Right lobe of liver (tissue), 6 donors: Measurements from ENCODE around the gene FGD4. TPM values are rescaled to one million over a fixed set of nuclear protein-coding genes. Genes with fewer than 3 reads are reported as not detected.

ENCODE experiments used
- ATAC-seq, 4 donors: fragments of 200-7000 bp; cut with Tn5 transposase; one replicate each; pipeline ENCODE4 v1.9.1; 2020; ENCODE audit warnings: mild to moderate bottlenecking in 4 of 4, moderate library complexity in 4 of 4
- DNase-seq, 3 donors: peaks; one replicate each; pipeline ENCODE4 v3.0.0-alpha.2; 2020
- H3K27ac ChIP-seq, 3 donors: fragments of 200-600 bp; one replicate each; pipeline ENCODE4 v1.8.0; 2022
- H3K27me3 ChIP-seq, 2 donors: fragments of 200-600 bp; one replicate each; pipeline ENCODE4 v1.8.0; 2022
- H3K36me3 ChIP-seq, 4 donors: fragments of 200-600 bp; sonication (generic) in 1 of 4; one replicate each; pipeline versions ENCODE4 v1.5.1 to v1.8.0; 2017 to 2022; ENCODE audit warnings: control low read depth in 1 of 4
- H3K4me1 ChIP-seq, 4 donors: fragments of 200-600 bp; sonication (generic) in 1 of 4; one replicate each; pipeline versions ENCODE4 v1.5.1 to v1.8.0; 2017 to 2022; ENCODE audit warnings: control low read depth in 1 of 4
- H3K4me3 ChIP-seq, 3 donors: fragments of 200-600 bp; one replicate each; pipeline ENCODE4 v1.8.0; 2022
- H3K9me3 ChIP-seq, 4 donors: fragments of 200-600 bp; sonication (generic) in 1 of 4; one replicate each; pipeline versions ENCODE4 v1.5.1 to v1.8.0; 2017 to 2022; ENCODE audit warnings: control low read depth in 1 of 4
- POLR2A ChIP-seq: fragments of 450-650 bp; IDR thresholded peaks from one replicate; pipeline ENCODE4 v1.6.1; 2017; ENCODE audit warnings: antibody characterized with exemption, mild to moderate bottlenecking
- WGBS: methylation state at CpG from one replicate; pipeline ENCODE4 v1.1.6; 2018; ENCODE audit warnings: low coverage, low lambda C conversion rate; ENCODE audit not compliant: insufficient coverage; ENCODE audit errors: missing lambda C conversion rate; 5-methylcytosine and 5-hydroxymethylcytosine counted together
- intact Hi-C, 2 donors: fragments of 100-400 bp; cut with DNase I; formaldehyde crosslinking; loops; one replicate each; pipeline versions ENCODE4 v1.11.2 to v1.14.1; 2022
- total RNA-seq, 6 experiments: library from RNA; depleted of rRNA in 2 of 6; stranded (reverse); fragments of >200 nt in 2 of 6; fragmentation: NEBNext Ultra II Directional in 3 of 6; extraction: Animal tissue kit (Norgen Biotek cat#: 25700) in 3 of 6; gene quantifications; one replicate each; pipeline versions ENCODE4 v1.1.0 to v1.2.4, GENCODE V29; 2016 to 2023
- TF ChIP-seq, protein P1 (sequence below), 4 donors: fragments of 200-600 bp in 3 of 4; fragments of 450-650 bp in 1 of 4; IDR thresholded peaks; one replicate each; pipeline versions ENCODE4 v1.5.1 to v1.8.0; 2016 to 2022; ENCODE audit warnings: antibody characterized with exemption in 4 of 4, mild to moderate bottlenecking in 2 of 4
- donor health status: DM: no; HTN: yes; CAD: no.
- donor health status: DM: no; HTN: no; CAD: no.
- donor health status: DM: no; HTN: no; CAD: no.
- donor health status: DM: no; HTN: yes; CAD: no.
- donor health status: DM: no; HTN: yes; CAD: no.

Gene FGD4
- total RNA-seq, 6 experiments from 2014 or later = 15.1 to 29.3 (median 20.3) TPM

DNA sequence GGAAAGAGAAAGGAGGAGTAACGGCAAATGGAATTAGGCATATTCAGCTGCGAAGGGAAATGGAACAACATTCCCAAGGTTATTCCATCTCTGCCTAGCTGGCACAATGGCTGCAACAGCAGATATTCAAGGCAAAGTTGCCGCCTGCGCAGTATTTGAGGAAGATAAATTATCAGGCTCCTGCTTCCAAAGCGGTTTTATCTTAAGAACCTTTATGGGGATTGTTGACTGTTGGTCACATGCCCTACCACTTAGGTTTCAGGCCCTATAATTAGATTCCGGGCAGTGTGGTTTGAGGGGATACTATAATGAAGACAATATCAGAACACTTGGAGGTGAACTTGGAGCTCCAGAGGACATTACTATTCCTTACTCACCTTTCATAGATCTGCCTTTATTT is 99.7 kb downstream of the FGD4 start:
- Histone ChIP-seq H3K4me3 (no peak overlapping the region), H3K9me3 (no peaks in the 10 kb centered on the region), H3K4me1 (peaks cover 0 to 19% (median 7%) of the 10 kb centered on the region in 4 donors), H3K27me3 (no peaks in the 10 kb centered on the region), H3K27ac (no peak overlapping the region), H3K36me3 (no peaks in the 10 kb centered on the region)
- TF ChIP-seq POLR2A = no peak
- TF ChIP-seq, protein P1, sequence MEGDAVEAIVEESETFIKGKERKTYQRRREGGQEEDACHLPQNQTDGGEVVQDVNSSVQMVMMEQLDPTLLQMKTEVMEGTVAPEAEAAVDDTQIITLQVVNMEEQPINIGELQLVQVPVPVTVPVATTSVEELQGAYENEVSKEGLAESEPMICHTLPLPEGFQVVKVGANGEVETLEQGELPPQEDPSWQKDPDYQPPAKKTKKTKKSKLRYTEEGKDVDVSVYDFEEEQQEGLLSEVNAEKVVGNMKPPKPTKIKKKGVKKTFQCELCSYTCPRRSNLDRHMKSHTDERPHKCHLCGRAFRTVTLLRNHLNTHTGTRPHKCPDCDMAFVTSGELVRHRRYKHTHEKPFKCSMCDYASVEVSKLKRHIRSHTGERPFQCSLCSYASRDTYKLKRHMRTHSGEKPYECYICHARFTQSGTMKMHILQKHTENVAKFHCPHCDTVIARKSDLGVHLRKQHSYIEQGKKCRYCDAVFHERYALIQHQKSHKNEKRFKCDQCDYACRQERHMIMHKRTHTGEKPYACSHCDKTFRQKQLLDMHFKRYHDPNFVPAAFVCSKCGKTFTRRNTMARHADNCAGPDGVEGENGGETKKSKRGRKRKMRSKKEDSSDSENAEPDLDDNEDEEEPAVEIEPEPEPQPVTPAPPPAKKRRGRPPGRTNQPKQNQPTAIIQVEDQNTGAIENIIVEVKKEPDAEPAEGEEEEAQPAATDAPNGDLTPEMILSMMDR (IDR thresholded peaks at IDR 0.05) = no peak
- WGBS = 86% methylated on average over 6 of the region's 6 CpGs
- no peak for DNase-seq
- intact Hi-C loops = no loop called here
- no peak for ATAC-seq

GRCh38 chr12:32501835-32502333 is 102.5 kb downstream of the FGD4 start:
- DNase-seq = no peak
- peak overlapping the region; percentile 59 to 85 (median 64) for H3K27ac ChIP-seq
- no peaks in the 10 kb centered on the region for H3K27me3 ChIP-seq
- peaks cover 0 to 39% (median 7%) of the 10 kb centered on the region in 4 donors for H3K4me1 ChIP-seq
- ATAC-seq = peak; percentile 65 to 76 (median 72)
- TF ChIP-seq, protein P1 (IDR thresholded peaks at IDR 0.05) = no peak
- TF ChIP-seq POLR2A = no peak
- no peaks in the 10 kb centered on the region for H3K36me3 ChIP-seq
- peak overlapping the region in 2 of 3 donors; percentile 42 to 47 for H3K4me3 ChIP-seq
- WGBS = 3% methylated on average over 5 of the region's 6 CpGs
- H3K9me3 ChIP-seq = no peaks in the 10 kb centered on the region
- intact Hi-C loops = no loop called here

GRCh38 chr12:32502693-32503502 is 103.5 kb downstream of the FGD4 start:
- Histone ChIP-seq H3K9me3 (no peaks in the 10 kb centered on the region), H3K4me1 (peaks cover 0 to 39% (median 7%) of the 10 kb centered on the region in 4 donors), H3K27me3 (no peaks in the 10 kb centered on the region), H3K27ac (peak overlapping the region; percentile 59 to 85 (median 79)), H3K4me3 (peak overlapping the region in 2 of 3 donors; percentile 42 to 47), H3K36me3 (no peaks in the 10 kb centered on the region)
- TF ChIP-seq POLR2A = no peak
- TF ChIP-seq, protein P1 (IDR thresholded peaks at IDR 0.05) = no peak
- intact Hi-C loops = no loop called here
- 13% methylated on average over 3 of the region's 3 CpGs for WGBS
- DNase-seq (peak; percentile 51 to 81 (median 61)), ATAC-seq (peak; percentile 78 to 89 (median 78))

GRCh38 chr12:32503730-32504129 is 104.4 kb downstream of the FGD4 start:
- no peak for DNase-seq
- Histone ChIP-seq H3K9me3 (no peaks in the 10 kb centered on the region), H3K27me3 (no peaks in the 10 kb centered on the region), H3K27ac (peak overlapping the region in 1 of 3 donors; percentile 85), H3K4me1 (peaks cover 0 to 44% (median 7%) of the 10 kb centered on the region in 4 donors), H3K36me3 (no peaks in the 10 kb centered on the region), H3K4me3 (peak overlapping the region in 2 of 3 donors; percentile 42 to 47)
- 52% methylated on average over 2 of the region's 2 CpGs for WGBS
- no peak for TF ChIP-seq POLR2A
- TF ChIP-seq, protein P1 (IDR thresholded peaks at IDR 0.05) = no peak
- intact Hi-C loops = no loop called here
- ATAC-seq = no peak
